T-cell (primary cell): ENCODE data around the gene FNBP1. TPM values are rescaled to one million over a fixed set of nuclear protein-coding genes. Genes with fewer than 3 reads are reported as not detected.
"Not testable (repeated sequence)": the region's sequence is repeated elsewhere in the genome, so short reads cannot be mapped to it uniquely, and the experiment has no call there.

ENCODE experiments used
- ATAC-seq, 4 experiments: fragments of 200-7000 bp in 3 of 4; fragments of 150-1000 bp in 1 of 4; cut with Tn5 transposase; replicated peaks in 1 of 4; 1 replicate in 3 of 4; 2 replicates in 1 of 4; pipeline ENCODE4 v1.10.0; 2021; ENCODE audit warnings: moderate library complexity in 3 of 4, mild to moderate bottlenecking in 2 of 4, moderate number of reproducible peaks in 1 of 4
- CTCF ChIA-PET, 2 donors: fragments of 300-600 bp; sonication (Branson Sonifier 250); formaldehyde crosslinking; loops; one replicate each; lab custom pipeline; 2022; ENCODE audit warnings: antibody characterized with exemption in 2 of 2; lab: Charles Lee
- POLR2A ChIA-PET, 2 donors: fragments of 300-600 bp; sonication (Branson Sonifier 250); formaldehyde crosslinking; loops; one replicate each; lab custom pipeline; 2022; ENCODE audit warnings: antibody characterized with exemption in 2 of 2; lab: Charles Lee
- DNase-seq, 35 experiments: peaks; one replicate each; pipeline versions ENCODE4 v3.0.0 to v3.0.0-alpha.2; 2013 to 2023
- H3K27ac ChIP-seq: one replicate; pipeline ENCODE4 v1.5.1; 2013; ENCODE audit warnings: low read length
- H3K27me3 ChIP-seq, 2 experiments: replicated peaks in 1 of 2; 1 replicate in 1 of 2; 2 replicates in 1 of 2; pipeline versions ENCODE4 v1.6.1 to v1.7.0; 2013; ENCODE audit warnings: low read length in 1 of 2, mixed read lengths in 1 of 2; ENCODE audit not compliant: control insufficient read depth in 2 of 2, insufficient read depth in 2 of 2; ENCODE audit errors: extremely low read depth in 1 of 2
- H3K36me3 ChIP-seq, 2 donors: 1 replicate in 1 of 2; 2 replicates in 1 of 2; pipeline versions ENCODE4 v1.6.1 to v1.7.0; 2013; ENCODE audit warnings: low read length in 1 of 2; ENCODE audit not compliant: control insufficient read depth in 2 of 2, insufficient read depth in 1 of 2; ENCODE audit errors: extremely low read depth in 1 of 2
- H3K4me1 ChIP-seq, 2 experiments: 1 replicate in 1 of 2; 2 replicates in 1 of 2; pipeline versions ENCODE4 v1.6.1 to v1.7.0; 2013; ENCODE audit warnings: low read length in 2 of 2, mixed read lengths in 1 of 2; ENCODE audit not compliant: insufficient read depth in 2 of 2, control insufficient read depth in 1 of 2; ENCODE audit errors: extremely low read depth in 1 of 2
- H3K4me3 ChIP-seq, 2 donors: 1 replicate in 1 of 2; 2 replicates in 1 of 2; pipeline versions ENCODE4 v1.5.1 to v1.7.0; 2013; ENCODE audit warnings: mild to moderate bottlenecking in 2 of 2, low read length in 1 of 2, moderate library complexity in 1 of 2; ENCODE audit not compliant: control insufficient read depth in 1 of 2; ENCODE audit errors: extremely low read depth in 1 of 2
- H3K9me3 ChIP-seq: 2 replicates; pipeline ENCODE4 v1.7.0; 2013
- H3K27ac Mint-ChIP-seq, 2 donors: one replicate each; pipeline ENCODE4 v1.8.0; 2020 to 2021; ENCODE audit warnings: mild to moderate bottlenecking in 2 of 2, mixed read lengths in 2 of 2
- H3K27me3 Mint-ChIP-seq, 2 donors: one replicate each; pipeline ENCODE4 v1.8.0; 2021 to 2022; ENCODE audit warnings: mixed read lengths in 2 of 2
- H3K36me3 Mint-ChIP-seq: one replicate; pipeline ENCODE4 v1.8.0; 2021; ENCODE audit warnings: mixed read lengths
- H3K4me1 Mint-ChIP-seq, 3 donors: one replicate each; pipeline ENCODE4 v1.8.0; 2020 to 2022; ENCODE audit warnings: mixed read lengths in 3 of 3, mild to moderate bottlenecking in 1 of 3
- H3K4me3 Mint-ChIP-seq, 3 donors: one replicate each; pipeline ENCODE4 v1.8.0; 2020 to 2022; ENCODE audit warnings: mild to moderate bottlenecking in 3 of 3, mixed read lengths in 3 of 3, moderate library complexity in 3 of 3
- H3K9me3 Mint-ChIP-seq, 3 donors: one replicate each; pipeline ENCODE4 v1.8.0; 2020 to 2022; ENCODE audit warnings: mixed read lengths in 3 of 3
- WGBS: methylation state at CpG from one replicate; pipeline ENCODE4 v1.1.5; 2013; ENCODE audit warnings: missing lambda C conversion rate; ENCODE audit not compliant: insufficient coverage; 5-methylcytosine and 5-hydroxymethylcytosine counted together
- total RNA-seq, 35 experiments: library from RNA in 6 of 35; stranded (reverse) in 6 of 35; fragments of 120-200 nt in 1 of 35; gene quantifications; one replicate each; pipeline versions ENCODE4 v1.2.1 to v1.2.4 and lab custom pipeline; 2013 to 2026

FNBP1 gene
- total RNA-seq, 5 donors from 2014 or later (not counting 1 experiment from before 2014, with no cell fraction given): 166 to 211 (median 182) TPM

- 61% methylated on average over 3 of the region's 6 CpGs for WGBS
- H3K9me3 Mint-ChIP-seq, H3K27me3 ChIP-seq, H3K27me3 Mint-ChIP-seq, H3K4me3 ChIP-seq, DNase-seq, H3K9me3 ChIP-seq, ATAC-seq: not testable (repeated sequence)
- peak overlapping the region; percentile 94 to 95 for H3K27ac Mint-ChIP-seq
- peaks cover 0 to 24% of the 10 kb centered on the region in 2 donors for H3K36me3 ChIP-seq
- peak overlapping the region in 1 of 3 donors; percentile 55 for H3K4me3 Mint-ChIP-seq
- peaks cover 27% of the 10 kb centered on the region for H3K36me3 Mint-ChIP-seq
- CTCF ChIA-PET: interaction anchor here in 1 of 2 donors (0.6 kb wide), 1 partner anchor 49 kb away, joined by 3 read pairs; no protein-coding TSS in a partner anchor
- POLR2A ChIA-PET: interaction anchor here (0.6 to 1.1 kb wide), 3 partner anchors 38 to 48 kb away, joined by 3 to 4 read pairs (median 3); no protein-coding TSS in a partner anchor
- peak overlapping the region; percentile 79 for H3K27ac ChIP-seq
- peaks cover 32 to 60% of the 10 kb centered on the region in 2 experiments for H3K4me1 ChIP-seq
- H3K4me1 Mint-ChIP-seq: peaks cover 72 to 80% (median 79%) of the 10 kb centered on the region in 3 donors
Observed at GRCh38 chr9:129991139-129991538, 51.9 kb downstream of the FNBP1 start.

GRCh38 chr9:129990269-129991010, 52.5 kb downstream of the FNBP1 start:
- Histone ChIP-seq H3K4me1 (peaks cover 25 to 55% of the 10 kb centered on the region in 2 experiments), H3K36me3 (peaks cover 0 to 25% of the 10 kb centered on the region in 2 donors), H3K27ac (peak overlapping the region; percentile 79), H3K9me3 (no peaks in the 10 kb centered on the region), H3K4me3 (no peak overlapping the region), H3K27me3 (no peaks in the 10 kb centered on the region)
- Mint-ChIP-seq H3K9me3 (no peaks in the 10 kb centered on the region), H3K4me3 (peak overlapping the region; percentile 48 to 56 (median 55)), H3K4me1 (peaks cover 68 to 77% (median 76%) of the 10 kb centered on the region in 3 donors), H3K36me3 (peaks cover 29% of the 10 kb centered on the region), H3K27ac (peak overlapping the region; percentile 94 to 95), H3K27me3 (no peaks in the 10 kb centered on the region)
- ATAC-seq (peak; percentile 73 to 81 (median 78)), DNase-seq (peak in 25 of 35 experiments; percentile 16 to 72 (median 37))
- CTCF ChIA-PET: no interaction called here
- POLR2A ChIA-PET: interaction anchor here (0.6 to 1.2 kb wide), 6 partner anchors 11 to 843 kb away, joined by 3 to 11 read pairs (median 3); no protein-coding TSS in a partner anchor
- WGBS: 29% methylated on average over 6 of the region's 6 CpGs

- Mint-ChIP-seq H3K36me3 (peaks cover 31% of the 10 kb centered on the region), H3K9me3 (no peaks in the 10 kb centered on the region), H3K27me3 (no peaks in the 10 kb centered on the region), H3K27ac (peak overlapping the region; percentile 89), H3K4me3 (peak overlapping the region in 1 of 3 donors; percentile 55), H3K4me1 (peaks cover 68 to 77% (median 76%) of the 10 kb centered on the region in 3 donors)
- Histone ChIP-seq H3K4me3 (no peak overlapping the region), H3K36me3 (peaks cover 0 to 30% of the 10 kb centered on the region in 2 donors), H3K27ac (peak overlapping the region; percentile 79), H3K9me3 (no peaks in the 10 kb centered on the region), H3K4me1 (peaks cover 22 to 57% of the 10 kb centered on the region in 2 experiments), H3K27me3 (no peaks in the 10 kb centered on the region)
- ChIA-PET CTCF (interaction anchor here in 1 of 2 donors (1.1 kb wide), 1 partner anchor 101 kb away, joined by 3 read pairs; no protein-coding TSS in a partner anchor), POLR2A (interaction anchor here in 1 of 2 donors (0.6 to 1.2 kb wide), 3 partner anchors 25 to 843 kb away, joined by 3 to 4 read pairs (median 3); no protein-coding TSS in a partner anchor)
- 82% methylated on average over 5 of the region's 7 CpGs for WGBS
- ATAC-seq (no peak), DNase-seq (no peak)
Observed at GRCh38 chr9:129989740-129990139, 53.2 kb downstream of the FNBP1 start.

GRCh38 chr9:129989362-129989708, 53.7 kb downstream of the FNBP1 start:
- Histone ChIP-seq H3K4me3 (no peak overlapping the region), H3K9me3 (no peaks in the 10 kb centered on the region), H3K4me1 (peaks cover 22 to 59% of the 10 kb centered on the region in 2 experiments), H3K36me3 (peaks cover 0 to 29% of the 10 kb centered on the region in 2 donors), H3K27ac (peak overlapping the region; percentile 79), H3K27me3 (no peaks in the 10 kb centered on the region)
- Mint-ChIP-seq H3K36me3 (peaks cover 32% of the 10 kb centered on the region), H3K9me3 (no peaks in the 10 kb centered on the region), H3K27me3 (no peaks in the 10 kb centered on the region), H3K4me3 (peak overlapping the region; percentile 10 to 55 (median 28)), H3K4me1 (peaks cover 68 to 79% (median 78%) of the 10 kb centered on the region in 3 donors), H3K27ac (peak overlapping the region; percentile 89)
- ChIA-PET CTCF (interaction anchor here in 1 of 2 donors (1.1 kb wide), 1 partner anchor 101 kb away, joined by 3 read pairs; no protein-coding TSS in a partner anchor), POLR2A (interaction anchor here in 1 of 2 donors (0.9 to 1.2 kb wide), 2 partner anchors 25 to 39 kb away, joined by 3 to 4 read pairs; no protein-coding TSS in a partner anchor)
- ATAC-seq (peak; percentile 5 to 16 (median 10)), DNase-seq (no peak)
- 0% methylated on average over 1 of the region's 3 CpGs for WGBS

GRCh38 chr9:129988607-129989361, 54.2 kb downstream of the FNBP1 start:
- Histone ChIP-seq H3K27ac (peak overlapping the region; percentile 79), H3K4me1 (peaks cover 24 to 61% of the 10 kb centered on the region in 2 experiments), H3K4me3 (no peak overlapping the region), H3K36me3 (peaks cover 0 to 24% of the 10 kb centered on the region in 2 donors), H3K9me3 (no peaks in the 10 kb centered on the region), H3K27me3 (no peaks in the 10 kb centered on the region)
- WGBS: 50% methylated on average over 6 of the region's 9 CpGs
- ATAC-seq (peak; percentile 54 to 68 (median 64)), DNase-seq (peak in 12 of 35 experiments; percentile 8 to 68 (median 26))
- ChIA-PET POLR2A (interaction anchor here in 1 of 2 donors (0.5 to 0.9 kb wide), 2 partner anchors 12 to 40 kb away, joined by 3 to 4 read pairs; no protein-coding TSS in a partner anchor), CTCF (interaction anchor here in 1 of 2 donors (1.1 kb wide), 1 partner anchor 100 kb away, joined by 3 read pairs; no protein-coding TSS in a partner anchor)
- H3K4me3 Mint-ChIP-seq: peak overlapping the region; percentile 10 to 55 (median 28)
- H3K9me3 Mint-ChIP-seq: no peaks in the 10 kb centered on the region
- H3K27me3 Mint-ChIP-seq: no peaks in the 10 kb centered on the region
- H3K36me3 Mint-ChIP-seq: peaks cover 27% of the 10 kb centered on the region
- H3K27ac Mint-ChIP-seq: peak overlapping the region; percentile 89
- peaks cover 67 to 80% (median 79%) of the 10 kb centered on the region in 3 donors for H3K4me1 Mint-ChIP-seq
